ENCODE data around the gene GPX3.

Gene GPX3

GRCh38 chr5:151067632-151068432, 47.4 kb downstream of the GPX3 start:
- CTCF ChIA-PET: interaction anchor here (0.8 to 8.5 kb wide), 9 partner anchors 7 to 97 kb away, joined by 3 to 90 read pairs (median 3); no protein-coding TSS in a partner anchor
- no peak for TF ChIP-seq CTCF (IDR thresholded peaks at IDR 0.05; ENCODE audit: control extremely low read depth, extremely low read depth, low read depth, missing control alignments)
- no peak for DNase-seq (ENCODE audit: extremely low spot score)
- POLR2A ChIA-PET: interaction anchor here (0.9 to 1.2 kb wide), 5 partner anchors 7 to 74 kb away, joined by 3 to 4 read pairs (median 3); partner anchors contain the start of gene TNIP1

- ChIA-PET CTCF (interaction anchor here (0.7 to 8.5 kb wide), 12 partner anchors 8 to 97 kb away, joined by 3 to 90 read pairs (median 3); no protein-coding TSS in a partner anchor), POLR2A (interaction anchor here (0.8 to 1.2 kb wide), 7 partner anchors 8 to 73 kb away, joined by 3 to 4 read pairs (median 3); partner anchors contain the start of gene TNIP1)
- TF ChIP-seq CTCF (IDR thresholded peaks at IDR 0.05; ENCODE audit: control extremely low read depth, extremely low read depth, low read depth, missing control alignments): no peak
- DNase-seq (ENCODE audit: extremely low spot score): peak; percentile 45
These were observed 48.2 kb downstream of the GPX3 start for GRCh38 chr5:151068433-151069197.

- ChIA-PET POLR2A (interaction anchor here (0.7 kb wide), 1 partner anchor 83 kb away, joined by 4 read pairs; no protein-coding TSS in a partner anchor), CTCF (interaction anchor here (0.9 to 8.5 kb wide), 11 partner anchors 10 to 94 kb away, joined by 3 to 90 read pairs (median 5); partner anchors contain the start of gene TNIP1)
- no peak for DNase-seq (ENCODE audit: extremely low spot score)
- no peak for TF ChIP-seq CTCF (IDR thresholded peaks at IDR 0.05; ENCODE audit: control extremely low read depth, extremely low read depth, low read depth, missing control alignments)
These were observed 50.1 kb downstream of the GPX3 start for GRCh38 chr5:151070449-151070848.

- no peak for TF ChIP-seq CTCF (IDR thresholded peaks at IDR 0.05; ENCODE audit: control extremely low read depth, extremely low read depth, low read depth, missing control alignments)
- POLR2A ChIA-PET: interaction anchor here (0.7 kb wide), 1 partner anchor 82 kb away, joined by 4 read pairs; no protein-coding TSS in a partner anchor
These were observed 50.6 kb downstream of the GPX3 start for GRCh38 chr5:151071021-151071420.

GRCh38 chr5:151071848-151072629, 51.6 kb downstream of the GPX3 start:
- TF ChIP-seq CTCF (IDR thresholded peaks at IDR 0.05; ENCODE audit: control extremely low read depth, extremely low read depth, low read depth, missing control alignments): no peak
- ChIA-PET POLR2A (no interaction called here), CTCF (interaction anchor here (0.9 to 8.5 kb wide), 9 partner anchors 8 to 93 kb away, joined by 3 to 90 read pairs (median 5); no protein-coding TSS in a partner anchor)
- DNase-seq (ENCODE audit: extremely low spot score): no peak

More at GRCh38 chr5:151071021-151071420, 50.6 kb downstream of the GPX3 start:
- DNase-seq (ENCODE audit: extremely low spot score): no peak
- CTCF ChIA-PET: interaction anchor here (1.1 to 8.5 kb wide), 9 partner anchors 9 to 93 kb away, joined by 3 to 90 read pairs (median 5); no protein-coding TSS in a partner anchor
